Measurements from ENCODE around the gene PTPRD. TPM values are rescaled to one million over a fixed set of nuclear protein-coding genes. Genes with fewer than 3 reads are reported as not detected.

PTPRD gene
- total and polyA plus RNA-seq, 3 experiments from 2014 or later, result 0.02 to 0.04 TPM; not detected in 1

DNA sequence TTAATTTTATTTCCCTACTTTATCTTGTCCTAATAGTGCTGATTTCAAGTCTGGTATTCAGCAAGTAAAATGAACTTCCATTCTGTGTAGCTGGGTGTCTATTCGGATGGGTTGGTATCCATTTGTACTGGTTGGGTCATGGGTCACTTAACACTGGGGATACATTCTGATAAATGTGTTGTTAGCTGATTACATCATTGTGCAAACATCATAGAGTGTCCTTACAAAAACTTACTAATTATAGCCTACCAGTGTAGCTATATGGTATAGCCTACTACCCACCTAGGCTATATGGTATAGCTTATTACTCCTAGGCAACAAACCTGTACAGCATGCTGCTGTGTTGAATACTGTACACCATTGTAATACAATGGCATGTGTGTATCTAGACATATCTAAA, 1439.5 kb downstream of the PTPRD start:
- H3K27me3 Mint-ChIP-seq, result no peaks in the 10 kb centered on the region
- CTCF ChIA-PET, result no interaction called here
- Histone ChIP-seq H3K27ac (ENCODE audit: low read depth, low read length) (no peak overlapping the region), H3K36me3 (ENCODE audit: insufficient read depth, low read length) (no peaks in the 10 kb centered on the region), H3K27me3 (ENCODE audit: insufficient read depth, low read length, poor library complexity, severe bottlenecking) (no peaks in the 10 kb centered on the region), H3K4me1 (ENCODE audit: insufficient read depth, low read length) (no peaks in the 10 kb centered on the region), H3K9me3 (ENCODE audit: low read length) (no peaks in the 10 kb centered on the region), H3K4me3 (ENCODE audit: low read length) (no peak overlapping the region)
- peaks cover 0 to 6% (median 4%) of the 10 kb centered on the region in 5 donors for H3K9me3 Mint-ChIP-seq
- no peaks in the 10 kb centered on the region for H3K4me1 Mint-ChIP-seq
- DNase-seq, result no peak
- POLR2A ChIA-PET, result no interaction called here
- peaks cover 0 to 4% (median 0%) of the 10 kb centered on the region in 3 donors for H3K36me3 Mint-ChIP-seq
- no peak overlapping the region for H3K27ac Mint-ChIP-seq
- no peak overlapping the region for H3K4me3 Mint-ChIP-seq

DNA sequence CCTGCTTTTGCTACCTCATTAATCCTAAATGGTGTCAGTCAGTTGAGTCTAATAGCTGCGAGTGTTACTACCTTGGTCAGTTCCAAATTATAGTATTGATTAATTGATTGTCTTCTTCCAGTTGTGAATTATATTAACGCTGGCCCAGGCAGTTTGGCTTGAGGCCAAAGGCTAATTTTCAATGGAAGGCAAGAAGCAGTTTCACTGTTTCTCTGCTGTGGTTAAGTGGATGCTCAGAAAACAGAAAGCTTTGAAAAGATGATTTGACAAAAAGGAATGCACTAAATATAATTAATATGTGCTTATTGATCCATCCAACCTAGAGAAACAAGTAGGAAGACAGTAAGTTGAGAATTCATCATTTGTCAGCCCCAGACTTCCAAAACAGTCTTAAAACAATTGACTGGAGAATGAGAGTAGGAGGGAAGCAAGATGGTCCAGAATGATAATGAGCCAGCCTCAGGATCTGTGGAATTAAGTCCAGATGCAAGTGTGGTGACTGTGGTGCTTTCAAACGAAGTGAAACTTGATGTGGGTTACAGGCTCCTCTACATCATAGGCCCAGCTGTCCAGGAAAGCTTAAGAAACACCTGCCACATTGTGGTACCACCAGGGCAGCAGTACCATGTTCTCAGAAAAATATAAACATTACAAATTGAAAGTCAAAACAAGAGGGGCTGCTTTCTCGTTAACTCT, 1442.2 kb downstream of the PTPRD start:
- no peak for DNase-seq
- POLR2A ChIA-PET, result no interaction called here
- H3K9me3 Mint-ChIP-seq, result peaks cover 0 to 7% (median under 1%) of the 10 kb centered on the region in 5 donors
- H3K36me3 Mint-ChIP-seq, result peaks cover 0 to under 1% (median 0%) of the 10 kb centered on the region in 3 donors
- no peaks in the 10 kb centered on the region for H3K36me3 ChIP-seq (ENCODE audit: insufficient read depth, low read length)
- H3K4me3 Mint-ChIP-seq, result no peak overlapping the region
- H3K4me3 ChIP-seq (ENCODE audit: low read length), result no peak overlapping the region
- no peaks in the 10 kb centered on the region for H3K4me1 ChIP-seq (ENCODE audit: insufficient read depth, low read length)
- H3K4me1 Mint-ChIP-seq, result no peaks in the 10 kb centered on the region
- H3K27me3 ChIP-seq (ENCODE audit: insufficient read depth, low read length, poor library complexity, severe bottlenecking), result no peaks in the 10 kb centered on the region
- H3K9me3 ChIP-seq (ENCODE audit: low read length), result no peaks in the 10 kb centered on the region
- H3K27ac ChIP-seq (ENCODE audit: low read depth, low read length), result no peak overlapping the region
- no peaks in the 10 kb centered on the region for H3K27me3 Mint-ChIP-seq
- H3K27ac Mint-ChIP-seq, result no peak overlapping the region
- CTCF ChIA-PET, result no interaction called here

DNA sequence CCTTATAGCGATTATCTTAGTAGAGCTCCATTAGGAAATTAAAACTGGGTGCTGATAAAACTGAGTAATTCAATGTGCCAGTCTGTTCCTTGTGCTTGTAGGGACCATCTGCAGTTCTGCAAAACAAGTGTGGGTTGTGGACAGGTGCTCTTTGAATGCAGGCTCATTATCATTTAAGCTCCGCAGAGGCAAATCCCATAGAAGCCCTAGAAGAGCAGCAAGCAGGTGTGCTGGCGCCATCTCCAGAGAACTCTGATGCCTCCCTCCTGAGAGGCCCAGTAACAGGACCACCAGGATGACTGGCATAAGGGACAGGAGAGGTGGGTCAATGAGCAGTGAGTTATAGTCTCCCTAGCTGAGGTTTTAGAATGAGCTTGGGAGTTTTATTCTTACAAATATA, 1470.8 kb downstream of the PTPRD start:
- Mint-ChIP-seq H3K27ac (no peak overlapping the region), H3K9me3 (peaks cover 0 to 4% (median 0%) of the 10 kb centered on the region in 5 donors), H3K36me3 (no peaks in the 10 kb centered on the region), H3K27me3 (no peaks in the 10 kb centered on the region), H3K4me1 (no peaks in the 10 kb centered on the region), H3K4me3 (no peak overlapping the region)
- no peak overlapping the region for H3K27ac ChIP-seq (ENCODE audit: low read depth, low read length)
- H3K36me3 ChIP-seq (ENCODE audit: insufficient read depth, low read length), result no peaks in the 10 kb centered on the region
- no peak overlapping the region for H3K4me3 ChIP-seq (ENCODE audit: low read length)
- ChIA-PET CTCF (no interaction called here), POLR2A (no interaction called here)
- no peaks in the 10 kb centered on the region for H3K27me3 ChIP-seq (ENCODE audit: insufficient read depth, low read length, poor library complexity, severe bottlenecking)
- DNase-seq, result no peak
- no peaks in the 10 kb centered on the region for H3K9me3 ChIP-seq (ENCODE audit: low read length)
- H3K4me1 ChIP-seq (ENCODE audit: insufficient read depth, low read length), result no peaks in the 10 kb centered on the region

DNA sequence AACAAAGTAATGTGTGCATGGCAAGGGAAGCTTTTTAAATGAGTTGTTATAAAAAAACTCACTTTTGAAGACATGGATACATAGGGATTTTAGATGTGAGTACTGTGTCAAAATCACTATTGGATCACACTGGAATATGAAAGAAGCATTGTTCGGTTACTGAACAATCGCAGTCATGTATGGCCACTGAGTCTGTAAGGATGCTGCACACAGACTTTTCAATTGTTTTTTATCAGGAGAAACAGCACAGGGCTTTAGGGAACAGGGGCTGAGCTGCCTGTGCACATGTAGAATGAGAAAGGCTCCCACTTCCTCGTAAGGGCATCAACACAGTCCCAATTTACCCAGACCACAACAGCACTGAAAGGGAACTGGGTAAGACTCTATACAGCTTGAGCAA, 1479.3 kb downstream of the PTPRD start:
- no peaks in the 10 kb centered on the region for H3K36me3 ChIP-seq (ENCODE audit: insufficient read depth, low read length)
- H3K4me3 Mint-ChIP-seq, result no peak overlapping the region
- no peak overlapping the region for H3K27ac ChIP-seq (ENCODE audit: low read depth, low read length)
- no peaks in the 10 kb centered on the region for H3K27me3 ChIP-seq (ENCODE audit: insufficient read depth, low read length, poor library complexity, severe bottlenecking)
- H3K4me1 Mint-ChIP-seq, result no peaks in the 10 kb centered on the region
- no peaks in the 10 kb centered on the region for H3K9me3 ChIP-seq (ENCODE audit: low read length)
- no peak overlapping the region for H3K27ac Mint-ChIP-seq
- POLR2A ChIA-PET, result no interaction called here
- peaks cover 0 to 11% (median 2%) of the 10 kb centered on the region in 5 donors for H3K9me3 Mint-ChIP-seq
- no peaks in the 10 kb centered on the region for H3K27me3 Mint-ChIP-seq
- H3K4me3 ChIP-seq (ENCODE audit: low read length), result no peak overlapping the region
- CTCF ChIA-PET, result no interaction called here
- H3K36me3 Mint-ChIP-seq, result no peaks in the 10 kb centered on the region
- no peak for DNase-seq
- no peaks in the 10 kb centered on the region for H3K4me1 ChIP-seq (ENCODE audit: insufficient read depth, low read length)

DNA sequence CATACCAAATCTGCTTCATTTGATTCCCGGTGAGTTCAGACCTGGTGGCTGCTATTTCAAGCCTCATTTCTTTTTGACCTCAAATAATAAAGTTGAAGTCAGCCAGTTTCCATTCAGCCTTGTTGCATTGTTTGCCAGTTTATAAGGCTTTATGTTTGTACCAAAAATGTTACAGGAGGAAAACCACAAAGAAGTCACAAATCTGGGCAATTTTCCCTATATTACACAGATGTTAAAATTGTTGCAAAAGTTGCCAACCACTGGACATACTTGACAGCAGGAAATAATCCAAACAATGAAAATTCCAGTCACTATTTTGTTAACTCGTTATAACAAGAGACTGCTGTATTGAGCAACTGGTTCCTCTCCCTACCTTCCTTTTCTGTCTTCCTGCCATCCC, 1488.2 kb downstream of the PTPRD start:
- H3K27me3 ChIP-seq (ENCODE audit: insufficient read depth, low read length, poor library complexity, severe bottlenecking), result no peaks in the 10 kb centered on the region
- Mint-ChIP-seq H3K36me3 (no peaks in the 10 kb centered on the region), H3K27ac (no peak overlapping the region), H3K27me3 (no peaks in the 10 kb centered on the region), H3K9me3 (peaks cover 0 to 6% (median 0%) of the 10 kb centered on the region in 5 donors), H3K4me3 (no peak overlapping the region), H3K4me1 (no peaks in the 10 kb centered on the region)
- H3K4me3 ChIP-seq (ENCODE audit: low read length), result no peak overlapping the region
- DNase-seq, result no peak
- ChIA-PET POLR2A (no interaction called here), CTCF (no interaction called here)
- H3K27ac ChIP-seq (ENCODE audit: low read depth, low read length), result no peak overlapping the region
- no peaks in the 10 kb centered on the region for H3K9me3 ChIP-seq (ENCODE audit: low read length)
- no peaks in the 10 kb centered on the region for H3K4me1 ChIP-seq (ENCODE audit: insufficient read depth, low read length)
- H3K36me3 ChIP-seq (ENCODE audit: insufficient read depth, low read length), result no peaks in the 10 kb centered on the region

DNA sequence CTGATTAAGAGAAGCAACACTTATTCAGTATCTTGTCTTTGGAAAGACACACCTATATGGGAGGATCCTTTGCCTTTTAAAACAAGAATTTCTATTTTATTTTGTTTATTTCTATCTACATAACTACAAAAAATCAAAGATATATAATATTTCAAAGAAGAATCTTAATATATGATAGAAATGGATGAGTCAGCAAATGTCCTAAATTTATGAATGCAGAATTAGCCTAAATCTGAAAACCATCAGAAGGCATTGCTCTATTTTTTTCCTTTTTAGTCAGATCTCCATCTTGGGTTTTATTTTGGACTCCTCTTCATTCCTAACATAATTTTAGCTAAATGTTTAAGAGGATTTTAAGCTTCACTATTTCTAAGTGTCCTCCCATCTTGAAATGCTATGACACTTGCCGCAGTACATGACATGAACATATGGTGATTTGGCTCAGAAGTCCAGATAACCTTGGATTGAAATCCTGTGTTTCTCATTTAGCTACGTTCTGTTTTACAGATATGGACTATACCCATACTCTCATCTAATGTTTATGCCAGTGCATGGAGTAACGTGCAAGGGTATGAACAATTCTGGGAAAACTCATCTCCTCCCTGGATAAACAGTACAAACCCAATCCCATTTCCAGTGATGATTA, 1490.4 kb downstream of the PTPRD start:
- no peaks in the 10 kb centered on the region for H3K36me3 ChIP-seq (ENCODE audit: insufficient read depth, low read length)
- Mint-ChIP-seq H3K9me3 (peaks cover 0 to 11% (median 0%) of the 10 kb centered on the region in 5 donors), H3K4me1 (no peaks in the 10 kb centered on the region), H3K4me3 (no peak overlapping the region), H3K27me3 (no peaks in the 10 kb centered on the region), H3K36me3 (no peaks in the 10 kb centered on the region), H3K27ac (no peak overlapping the region)
- no peaks in the 10 kb centered on the region for H3K4me1 ChIP-seq (ENCODE audit: insufficient read depth, low read length)
- no peak for DNase-seq
- no peak overlapping the region for H3K4me3 ChIP-seq (ENCODE audit: low read length)
- H3K27ac ChIP-seq (ENCODE audit: low read depth, low read length), result no peak overlapping the region
- CTCF ChIA-PET, result no interaction called here
- no peaks in the 10 kb centered on the region for H3K27me3 ChIP-seq (ENCODE audit: insufficient read depth, low read length, poor library complexity, severe bottlenecking)
- no peaks in the 10 kb centered on the region for H3K9me3 ChIP-seq (ENCODE audit: low read length)
- POLR2A ChIA-PET, result no interaction called here

DNA sequence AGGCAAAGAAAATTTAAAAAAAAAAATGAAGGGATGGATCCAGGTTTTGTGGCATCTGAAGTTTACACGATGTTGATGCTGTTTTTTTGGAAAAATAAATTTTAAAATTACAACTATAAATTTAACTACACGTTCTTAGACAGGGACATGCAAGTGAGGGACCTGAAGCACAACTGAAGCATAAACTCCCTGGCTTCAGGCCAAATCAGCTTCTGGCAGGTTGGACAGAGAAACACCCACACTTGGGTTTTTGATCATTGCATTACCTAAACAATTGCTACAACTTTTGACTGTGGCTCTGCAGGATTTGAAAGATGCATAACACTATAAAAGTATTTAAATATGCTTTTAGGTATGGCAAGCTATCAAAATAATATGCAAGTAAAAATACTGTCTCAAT, 1494.9 kb downstream of the PTPRD start:
- CTCF ChIA-PET, result no interaction called here
- H3K9me3 Mint-ChIP-seq, result peaks cover 0 to 16% (median 0%) of the 10 kb centered on the region in 5 donors

DNA sequence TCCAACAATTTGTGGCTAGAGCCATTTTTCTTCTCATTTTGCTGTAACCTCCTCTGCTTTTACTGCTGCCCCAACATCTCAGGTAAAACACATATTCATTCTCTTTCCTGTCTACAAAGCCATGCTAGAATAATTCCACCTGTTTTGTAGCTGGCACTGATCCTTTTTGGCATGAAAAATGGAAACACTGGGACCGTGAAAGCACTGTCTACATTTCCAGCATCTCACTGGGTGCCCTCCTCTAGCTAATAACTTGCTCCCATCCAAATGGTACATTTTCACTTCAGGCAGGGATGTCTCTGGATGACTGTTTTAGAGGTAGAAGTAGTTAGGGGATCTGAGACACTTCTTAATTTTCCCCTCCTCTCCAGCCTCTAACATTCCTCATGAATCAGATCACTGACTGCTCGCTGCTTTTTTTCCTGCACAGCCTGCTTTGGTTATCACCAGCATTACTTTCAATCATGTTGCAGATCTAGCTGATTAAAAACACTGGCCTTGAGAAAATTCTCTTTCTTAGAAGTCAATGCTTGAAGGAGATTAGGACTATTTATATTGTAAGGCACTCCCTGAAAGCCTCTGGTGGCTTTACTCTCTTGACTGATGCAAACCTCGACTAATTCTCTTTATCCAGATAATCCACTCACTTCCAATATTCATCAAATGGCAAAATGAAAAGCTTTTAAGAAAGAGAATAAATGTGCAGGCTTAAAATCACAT, 1500.6 kb downstream of the PTPRD start:
- Histone ChIP-seq H3K27me3 (ENCODE audit: insufficient read depth, low read length, poor library complexity, severe bottlenecking) (no peaks in the 10 kb centered on the region), H3K27ac (ENCODE audit: low read depth, low read length) (no peak overlapping the region), H3K9me3 (ENCODE audit: low read length) (no peaks in the 10 kb centered on the region), H3K4me3 (ENCODE audit: low read length) (no peak overlapping the region), H3K36me3 (ENCODE audit: insufficient read depth, low read length) (no peaks in the 10 kb centered on the region), H3K4me1 (ENCODE audit: insufficient read depth, low read length) (no peaks in the 10 kb centered on the region)
- H3K4me3 Mint-ChIP-seq, result no peak overlapping the region
- H3K9me3 Mint-ChIP-seq, result peaks cover 0 to 12% (median 2%) of the 10 kb centered on the region in 5 donors
- POLR2A ChIA-PET, result no interaction called here
- no peaks in the 10 kb centered on the region for H3K36me3 Mint-ChIP-seq
- no peak overlapping the region for H3K27ac Mint-ChIP-seq
- no peaks in the 10 kb centered on the region for H3K27me3 Mint-ChIP-seq
- no peak for DNase-seq
- CTCF ChIA-PET, result no interaction called here
- no peaks in the 10 kb centered on the region for H3K4me1 Mint-ChIP-seq

More for the DNA sequence above, 1494.9 kb downstream of the PTPRD start:
- no peaks in the 10 kb centered on the region for H3K27me3 ChIP-seq (ENCODE audit: insufficient read depth, low read length, poor library complexity, severe bottlenecking)
- no peak overlapping the region for H3K4me3 ChIP-seq (ENCODE audit: low read length)
- Mint-ChIP-seq H3K4me3 (no peak overlapping the region), H3K27ac (no peak overlapping the region), H3K4me1 (no peaks in the 10 kb centered on the region), H3K36me3 (no peaks in the 10 kb centered on the region), H3K27me3 (no peaks in the 10 kb centered on the region)
- no peak overlapping the region for H3K27ac ChIP-seq (ENCODE audit: low read depth, low read length)
- no peaks in the 10 kb centered on the region for H3K4me1 ChIP-seq (ENCODE audit: insufficient read depth, low read length)
- POLR2A ChIA-PET, result no interaction called here
- H3K9me3 ChIP-seq (ENCODE audit: low read length), result no peaks in the 10 kb centered on the region
- no peaks in the 10 kb centered on the region for H3K36me3 ChIP-seq (ENCODE audit: insufficient read depth, low read length)
- no peak for DNase-seq
